Rectal smooth muscle tissue (tissue), 1 donor: Measurements from ENCODE around the gene SNTB2.

Source experiments
- H3K27ac ChIP-seq: one replicate; pipeline ENCODE4 v1.7.0; 2013; ENCODE audit warnings: low read depth, low read length, inconsistent platforms
- H3K27me3 ChIP-seq: one replicate; pipeline ENCODE4 v1.7.0; 2013; ENCODE audit warnings: low read length; ENCODE audit not compliant: control insufficient read depth, insufficient read depth
- H3K36me3 ChIP-seq: one replicate; pipeline ENCODE4 v1.7.0; 2013; ENCODE audit warnings: low read length; ENCODE audit not compliant: control insufficient read depth, insufficient read depth
- H3K4me1 ChIP-seq: one replicate; pipeline ENCODE4 v1.7.0; 2013; ENCODE audit warnings: low read length; ENCODE audit not compliant: control insufficient read depth, insufficient read depth
- H3K4me3 ChIP-seq: one replicate; pipeline ENCODE4 v1.7.0; 2013; ENCODE audit warnings: low read length
- H3K9ac ChIP-seq: one replicate; pipeline ENCODE4 v1.7.0; 2013; ENCODE audit warnings: low read length

Gene SNTB2

GRCh38 chr16:69350536-69351133, 163.7 kb downstream of the SNTB2 start:
- Histone ChIP-seq H3K4me1 (no peaks in the 10 kb centered on the region), H3K4me3 (no peak overlapping the region), H3K27me3 (no peaks in the 10 kb centered on the region), H3K36me3 (peaks cover 6% of the 10 kb centered on the region), H3K9ac (no peak overlapping the region), H3K27ac (no peak overlapping the region)

- Histone ChIP-seq H3K36me3 (peaks cover 6% of the 10 kb centered on the region), H3K4me3 (peak within 1 kb of the TSS; percentile 6), H3K27ac (no peak within 1 kb of the TSS), H3K4me1 (no peaks in the 10 kb centered on the region), H3K9ac (no peak within 1 kb of the TSS), H3K27me3 (no peaks in the 10 kb centered on the region)
Measured at GRCh38 chr16:69351309-69352027, 164.5 kb downstream of the SNTB2 start, which contains the start of gene TMED6. TMED6 (minus strand) TSS chr16:69351786; CDS start chr16:69351753, 33 bp downstream.
